Lung (tissue), 16 donors: ENCODE data around the gene MAGI3. TPM values are rescaled to one million over a fixed set of nuclear protein-coding genes. Genes with fewer than 3 reads are reported as not detected.

ENCODE experiments used
- ATAC-seq: fragments of 200-7000 bp; cut with Tn5 transposase; one replicate; pipeline ENCODE4 v1.9.1; 2020; ENCODE audit warnings: moderate number of reproducible peaks; ENCODE audit not compliant: insufficient read depth, low FRiP score
- DNase-seq, 3 donors: peaks; one replicate each; pipeline ENCODE4 v3.0.0-alpha.2; 2013 to 2017
- H3K27ac ChIP-seq, 2 donors: one replicate each; pipeline ENCODE4 v1.5.1; 2013; ENCODE audit warnings: mild to moderate bottlenecking in 2 of 2, moderate library complexity in 2 of 2, control low read depth in 1 of 2, inconsistent platforms in 1 of 2, low read depth in 1 of 2, low read length in 1 of 2
- H3K27me3 ChIP-seq, 3 donors: one replicate each; pipeline ENCODE4 v1.5.1; 2013; ENCODE audit warnings: low read length in 2 of 3; ENCODE audit not compliant: control insufficient read depth in 3 of 3, insufficient read depth in 3 of 3
- H3K36me3 ChIP-seq, 4 donors: one replicate each; pipeline ENCODE4 v1.5.1; 2013; ENCODE audit warnings: low read length in 4 of 4, mild to moderate bottlenecking in 1 of 4, moderate library complexity in 1 of 4; ENCODE audit not compliant: control insufficient read depth in 4 of 4, insufficient read depth in 4 of 4
- H3K4me1 ChIP-seq, 5 donors: one replicate each; pipeline ENCODE4 v1.5.1; 2013; ENCODE audit warnings: low read length in 5 of 5, mild to moderate bottlenecking in 2 of 5, moderate library complexity in 1 of 5; ENCODE audit not compliant: control insufficient read depth in 5 of 5, insufficient read depth in 5 of 5
- H3K4me3 ChIP-seq: one replicate; pipeline ENCODE4 v1.5.1; 2013; ENCODE audit warnings: mild to moderate bottlenecking, control low read depth, moderate library complexity
- H3K9ac ChIP-seq, 2 donors: one replicate each; pipeline ENCODE4 v1.5.1; 2013; ENCODE audit warnings: low read length in 2 of 2, control low read depth in 1 of 2; ENCODE audit not compliant: insufficient read depth in 1 of 2
- H3K9me3 ChIP-seq, 4 donors: one replicate each; pipeline ENCODE4 v1.5.1; 2013; ENCODE audit warnings: low read length in 3 of 4, mild to moderate bottlenecking in 1 of 4, moderate library complexity in 1 of 4; ENCODE audit not compliant: control insufficient read depth in 4 of 4, insufficient read depth in 3 of 4
- WGBS, 2 donors: extraction: QIAGEN DNeasy Blood & Tissue Kit; methylation state at CpG; one replicate each; pipeline ENCODE4 v1.1.7; 2013; 5-methylcytosine and 5-hydroxymethylcytosine counted together
- long read RNA-seq, 5 donors: transcript quantifications; one replicate each; lab custom pipeline, GENCODE V29; 2026
- polyA plus RNA-seq, 2 donors: library from polyadenylated mRNA; stranded (reverse); fragments of 200-250 nt; gene quantifications; one replicate each; pipeline ENCODE4 v1.2.1, GENCODE V29; 2013
- total RNA-seq, 2 donors: library from RNA; depleted of rRNA in 1 of 2; stranded (reverse); fragments of >200 nt in 1 of 2; gene quantifications; one replicate each; pipeline ENCODE4 v1.2.1, GENCODE V29; 2014 to 2021
- TF ChIP-seq, protein P1 (sequence below): IDR thresholded peaks from 2 replicates; pipeline ENCODE4 v1.5.1; 2012; ENCODE audit warnings: mild to moderate bottlenecking; ENCODE audit errors: control extremely low read depth, extremely low read depth
- donor health status: control.
- donor health status: control.
- donor health status: Bipolar disorder and iron deficiency.
- donor health status: healthy.
- donor health status: DM: yes; HTN: yes; CAD: no.

Gene MAGI3
- total RNA-seq (100 to 1,000 TPM in 1 of 2 donors, 10 to 100 TPM in 1; 54.9 to 137 TPM), polyA plus RNA-seq (10 to 100 TPM in 1 of 2 donors, 1 to 10 TPM in 1; 7.5 to 16.1 TPM)
- long read RNA-seq, donor 1, full-length matches to known transcripts = 5 of 5 reads
- long read RNA-seq, donor 1, partial matches to known transcripts = 0 of 5 reads
- long read RNA-seq, donor 1, other reads (novel, unspliced or antisense) = 0 of 5 reads
- long read RNA-seq, donor 2, partial matches to known transcripts = 0 of 1 reads
- long read RNA-seq, donor 2, other reads (novel, unspliced or antisense) = 0 of 1 reads
- long read RNA-seq, donor 3, full-length matches to known transcripts = 4 of 4 reads
- long read RNA-seq, donor 3, partial matches to known transcripts = 0 of 4 reads
- long read RNA-seq, donor 3, other reads (novel, unspliced or antisense) = 0 of 4 reads
- long read RNA-seq, donor 4 = 0 reads
- long read RNA-seq, donor 5, full-length matches to known transcripts = 9 of 17 reads
- long read RNA-seq, donor 5, partial matches to known transcripts = 8 of 17 reads
- long read RNA-seq, donor 5, other reads (novel, unspliced or antisense) = 0 of 17 reads

- peaks cover 0 to 34% (median 8%) of the 10 kb centered on the region in 5 donors for H3K4me1 ChIP-seq
These were observed at the start of gene MAGI3 for GRCh38 chr1:113389953-113390834. MAGI3 (plus strand) TSS chr1:113390515; CDS start chr1:113391034, 519 bp downstream.

DNA sequence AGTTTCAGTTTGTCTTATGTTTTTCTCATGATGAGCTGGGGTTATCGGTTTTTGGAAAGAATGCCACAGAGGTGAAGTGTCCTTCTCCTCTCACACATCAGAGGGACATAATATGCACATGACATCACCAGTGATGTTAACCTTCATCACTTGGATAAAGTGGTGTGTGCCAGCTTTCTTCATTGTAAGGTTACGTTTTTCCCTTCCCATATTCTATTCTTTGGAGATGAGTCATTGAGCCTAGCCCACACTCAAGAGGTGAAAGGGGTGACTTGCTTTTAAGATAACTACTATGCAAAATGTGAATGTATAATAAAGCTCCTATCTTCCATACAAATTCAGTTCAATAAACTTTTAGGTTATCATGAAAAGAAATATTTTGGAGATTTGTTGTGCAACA lies 36.7 kb upstream of the MAGI3 start:
- WGBS, 2 donors = 65 to 71% methylated on average over 2 of the region's 2 CpGs
- Histone ChIP-seq H3K27ac (no peak overlapping the region), H3K27me3 (peaks cover 0 to 2% (median 0%) of the 10 kb centered on the region in 3 donors), H3K4me3 (no peak overlapping the region), H3K36me3 (no peaks in the 10 kb centered on the region), H3K9ac (no peak overlapping the region), H3K9me3 (no peaks in the 10 kb centered on the region), H3K4me1 (no peaks in the 10 kb centered on the region)
- DNase-seq = no peak
- ATAC-seq = no peak
- TF ChIP-seq, protein P1, sequence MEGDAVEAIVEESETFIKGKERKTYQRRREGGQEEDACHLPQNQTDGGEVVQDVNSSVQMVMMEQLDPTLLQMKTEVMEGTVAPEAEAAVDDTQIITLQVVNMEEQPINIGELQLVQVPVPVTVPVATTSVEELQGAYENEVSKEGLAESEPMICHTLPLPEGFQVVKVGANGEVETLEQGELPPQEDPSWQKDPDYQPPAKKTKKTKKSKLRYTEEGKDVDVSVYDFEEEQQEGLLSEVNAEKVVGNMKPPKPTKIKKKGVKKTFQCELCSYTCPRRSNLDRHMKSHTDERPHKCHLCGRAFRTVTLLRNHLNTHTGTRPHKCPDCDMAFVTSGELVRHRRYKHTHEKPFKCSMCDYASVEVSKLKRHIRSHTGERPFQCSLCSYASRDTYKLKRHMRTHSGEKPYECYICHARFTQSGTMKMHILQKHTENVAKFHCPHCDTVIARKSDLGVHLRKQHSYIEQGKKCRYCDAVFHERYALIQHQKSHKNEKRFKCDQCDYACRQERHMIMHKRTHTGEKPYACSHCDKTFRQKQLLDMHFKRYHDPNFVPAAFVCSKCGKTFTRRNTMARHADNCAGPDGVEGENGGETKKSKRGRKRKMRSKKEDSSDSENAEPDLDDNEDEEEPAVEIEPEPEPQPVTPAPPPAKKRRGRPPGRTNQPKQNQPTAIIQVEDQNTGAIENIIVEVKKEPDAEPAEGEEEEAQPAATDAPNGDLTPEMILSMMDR = no peak

More at GRCh38 chr1:113389953-113390834, at the start of gene MAGI3:
- peak within 1 kb of the TSS; percentile 80 for H3K4me3 ChIP-seq
- TF ChIP-seq, protein P1 = no peak
- 0% methylated on average over 80 to 89 of the region's 89 CpGs for WGBS, 2 donors
- H3K9me3 ChIP-seq = peaks cover 0 to 6% (median 0%) of the 10 kb centered on the region in 4 donors
- H3K27ac ChIP-seq = peak within 1 kb of the TSS; percentile 88 to 92
- peak; percentile 99 to 100 (median 100) for DNase-seq
- peak within 1 kb of the TSS; percentile 51 to 89 for H3K9ac ChIP-seq
- peak; percentile 94 for ATAC-seq
- H3K36me3 ChIP-seq = peaks cover 0 to 4% (median 0%) of the 10 kb centered on the region in 4 donors
- no peaks in the 10 kb centered on the region for H3K27me3 ChIP-seq

GRCh38 chr1:113363935-113364334 lies 26.4 kb upstream of the MAGI3 start:
- H3K4me3 ChIP-seq = no peak overlapping the region
- no peaks in the 10 kb centered on the region for H3K4me1 ChIP-seq
- 68 to 86% methylated on average over 3 of the region's 3 CpGs for WGBS, 2 donors
- H3K27me3 ChIP-seq = no peaks in the 10 kb centered on the region
- no peak overlapping the region for H3K9ac ChIP-seq
- H3K36me3 ChIP-seq = no peaks in the 10 kb centered on the region
- H3K9me3 ChIP-seq = peaks cover 0 to 4% (median 0%) of the 10 kb centered on the region in 4 donors
- TF ChIP-seq, protein P1 = no peak
- no peak overlapping the region for H3K27ac ChIP-seq
- ATAC-seq (no peak), DNase-seq (no peak)
